Muscle layer of colon (tissue), 2 donors: Measurements from ENCODE around the gene NAT16.

Source experiments
- H3K27ac ChIP-seq: one replicate; pipeline ENCODE4 v1.7.0; 2013; ENCODE audit warnings: low read depth, mild to moderate bottlenecking, low read length, moderate library complexity
- H3K27me3 ChIP-seq, 2 donors: one replicate each; pipeline ENCODE4 v1.7.0; 2013; ENCODE audit warnings: low read length in 2 of 2, mild to moderate bottlenecking in 2 of 2; ENCODE audit not compliant: insufficient read depth in 2 of 2, control insufficient read depth in 1 of 2
- H3K36me3 ChIP-seq: one replicate; pipeline ENCODE4 v1.7.0; 2013; ENCODE audit warnings: mild to moderate bottlenecking, low read length; ENCODE audit not compliant: insufficient read depth
- H3K4me1 ChIP-seq: one replicate; pipeline ENCODE4 v1.7.0; 2013; ENCODE audit warnings: mild to moderate bottlenecking, low read length; ENCODE audit not compliant: insufficient read depth
- H3K4me3 ChIP-seq, 2 donors: one replicate each; pipeline ENCODE4 v1.7.0; 2013; ENCODE audit warnings: low read length in 2 of 2, low read depth in 1 of 2, mild to moderate bottlenecking in 1 of 2, moderate library complexity in 1 of 2
- H3K9ac ChIP-seq: one replicate; pipeline ENCODE4 v1.7.0; 2013; ENCODE audit warnings: low read length
- H3K9me3 ChIP-seq: one replicate; pipeline ENCODE4 v1.7.0; 2013; ENCODE audit warnings: mild to moderate bottlenecking, low read length
- donor health status: abdominal sarcoma.
- donor health status: Adenocarcinoma of cecum.

Gene NAT16

GRCh38 chr7:101169110-101169837 lies 10.8 kb downstream of the NAT16 start:
- H3K27ac ChIP-seq, result no peak overlapping the region
- no peaks in the 10 kb centered on the region for H3K9me3 ChIP-seq
- no peak overlapping the region for H3K4me3 ChIP-seq
- H3K36me3 ChIP-seq, result no peaks in the 10 kb centered on the region
- peaks cover 17% of the 10 kb centered on the region for H3K4me1 ChIP-seq
- H3K9ac ChIP-seq, result no peak overlapping the region
- peaks cover 82 to 99% of the 10 kb centered on the region in 2 donors for H3K27me3 ChIP-seq

GRCh38 chr7:101168412-101169049 lies 11.6 kb downstream of the NAT16 start:
- no peak overlapping the region for H3K4me3 ChIP-seq
- H3K36me3 ChIP-seq, result no peaks in the 10 kb centered on the region
- H3K27ac ChIP-seq, result no peak overlapping the region
- H3K27me3 ChIP-seq, result peaks cover 75 to 99% of the 10 kb centered on the region in 2 donors
- H3K4me1 ChIP-seq, result peaks cover 17% of the 10 kb centered on the region
- no peak overlapping the region for H3K9ac ChIP-seq
- H3K9me3 ChIP-seq, result no peaks in the 10 kb centered on the region

- Histone ChIP-seq H3K27ac (no peak overlapping the region), H3K27me3 (peaks cover 70 to 98% of the 10 kb centered on the region in 2 donors), H3K4me1 (peaks cover 11% of the 10 kb centered on the region), H3K9me3 (no peaks in the 10 kb centered on the region), H3K9ac (no peak overlapping the region), H3K4me3 (no peak overlapping the region), H3K36me3 (no peaks in the 10 kb centered on the region)
Measured at GRCh38 chr7:101167645-101168411, 12.3 kb downstream of the NAT16 start.

- no peak overlapping the region for H3K4me3 ChIP-seq
- H3K9ac ChIP-seq, result no peak overlapping the region
- no peak overlapping the region for H3K27ac ChIP-seq
- no peaks in the 10 kb centered on the region for H3K36me3 ChIP-seq
- H3K27me3 ChIP-seq, result peaks cover 71 to 98% of the 10 kb centered on the region in 2 donors
- no peaks in the 10 kb centered on the region for H3K9me3 ChIP-seq
- H3K4me1 ChIP-seq, result peaks cover 11% of the 10 kb centered on the region
Measured at GRCh38 chr7:101166909-101167644, 13.0 kb downstream of the NAT16 start.

- H3K4me1 ChIP-seq, result peaks cover 11% of the 10 kb centered on the region
- H3K27me3 ChIP-seq, result peaks cover 69 to 98% of the 10 kb centered on the region in 2 donors
- no peaks in the 10 kb centered on the region for H3K9me3 ChIP-seq
- no peak overlapping the region for H3K4me3 ChIP-seq
- no peaks in the 10 kb centered on the region for H3K36me3 ChIP-seq
- no peak overlapping the region for H3K9ac ChIP-seq
- no peak overlapping the region for H3K27ac ChIP-seq
Measured at GRCh38 chr7:101166648-101166908, 13.5 kb downstream of the NAT16 start.

- no peaks in the 10 kb centered on the region for H3K9me3 ChIP-seq
- peaks cover 4% of the 10 kb centered on the region for H3K36me3 ChIP-seq
- H3K27me3 ChIP-seq, result peaks cover 64 to 93% of the 10 kb centered on the region in 2 donors
- H3K27ac ChIP-seq, result no peak overlapping the region
- H3K4me1 ChIP-seq, result peaks cover 11% of the 10 kb centered on the region
- no peak overlapping the region for H3K9ac ChIP-seq
- H3K4me3 ChIP-seq, result no peak overlapping the region
Measured at GRCh38 chr7:101165958-101166647, 14.0 kb downstream of the NAT16 start.

- Histone ChIP-seq H3K4me3 (no peak within 1 kb of the TSS), H3K9ac (no peak within 1 kb of the TSS), H3K27me3 (peaks cover 57 to 86% of the 10 kb centered on the region in 2 donors), H3K36me3 (peaks cover 4% of the 10 kb centered on the region), H3K9me3 (no peaks in the 10 kb centered on the region), H3K27ac (no peak within 1 kb of the TSS), H3K4me1 (peaks cover 11% of the 10 kb centered on the region)
Measured at GRCh38 chr7:101165075-101165957, 14.8 kb downstream of the NAT16 start, which contains the start of gene VGF. Gene VGF, minus strand, starts transcription at chr7:101165569. Its CDS starts 726 bp downstream, at chr7:101164843.

- no peak overlapping the region for H3K9ac ChIP-seq
- peaks cover 47 to 76% of the 10 kb centered on the region in 2 donors for H3K27me3 ChIP-seq
- H3K4me1 ChIP-seq, result peaks cover 11% of the 10 kb centered on the region
- no peak overlapping the region for H3K27ac ChIP-seq
- H3K36me3 ChIP-seq, result peaks cover 9% of the 10 kb centered on the region
- no peak overlapping the region for H3K4me3 ChIP-seq
- H3K9me3 ChIP-seq, result no peaks in the 10 kb centered on the region
Measured at GRCh38 chr7:101164071-101164840, 15.8 kb downstream of the NAT16 start.

GRCh38 chr7:101163279-101164070 lies 16.6 kb downstream of the NAT16 start:
- H3K4me1 ChIP-seq, result peaks cover 11% of the 10 kb centered on the region
- peaks cover 39 to 68% of the 10 kb centered on the region in 2 donors for H3K27me3 ChIP-seq
- peaks cover 9% of the 10 kb centered on the region for H3K36me3 ChIP-seq
- H3K27ac ChIP-seq, result no peak overlapping the region
- no peak overlapping the region for H3K4me3 ChIP-seq
- no peak overlapping the region for H3K9ac ChIP-seq
- H3K9me3 ChIP-seq, result no peaks in the 10 kb centered on the region
